GM18502 (cell line): ENCODE data around the gene DNAJB8.

Experiments
- ATAC-seq: cut with Tn5 transposase; IDR thresholded peaks from one replicate; pipeline ENCODE4 v1.9.1; 2021; ENCODE audit warnings: mild to moderate bottlenecking; ENCODE audit not compliant: unreplicated experiment, poor library complexity

Gene DNAJB8

DNA sequence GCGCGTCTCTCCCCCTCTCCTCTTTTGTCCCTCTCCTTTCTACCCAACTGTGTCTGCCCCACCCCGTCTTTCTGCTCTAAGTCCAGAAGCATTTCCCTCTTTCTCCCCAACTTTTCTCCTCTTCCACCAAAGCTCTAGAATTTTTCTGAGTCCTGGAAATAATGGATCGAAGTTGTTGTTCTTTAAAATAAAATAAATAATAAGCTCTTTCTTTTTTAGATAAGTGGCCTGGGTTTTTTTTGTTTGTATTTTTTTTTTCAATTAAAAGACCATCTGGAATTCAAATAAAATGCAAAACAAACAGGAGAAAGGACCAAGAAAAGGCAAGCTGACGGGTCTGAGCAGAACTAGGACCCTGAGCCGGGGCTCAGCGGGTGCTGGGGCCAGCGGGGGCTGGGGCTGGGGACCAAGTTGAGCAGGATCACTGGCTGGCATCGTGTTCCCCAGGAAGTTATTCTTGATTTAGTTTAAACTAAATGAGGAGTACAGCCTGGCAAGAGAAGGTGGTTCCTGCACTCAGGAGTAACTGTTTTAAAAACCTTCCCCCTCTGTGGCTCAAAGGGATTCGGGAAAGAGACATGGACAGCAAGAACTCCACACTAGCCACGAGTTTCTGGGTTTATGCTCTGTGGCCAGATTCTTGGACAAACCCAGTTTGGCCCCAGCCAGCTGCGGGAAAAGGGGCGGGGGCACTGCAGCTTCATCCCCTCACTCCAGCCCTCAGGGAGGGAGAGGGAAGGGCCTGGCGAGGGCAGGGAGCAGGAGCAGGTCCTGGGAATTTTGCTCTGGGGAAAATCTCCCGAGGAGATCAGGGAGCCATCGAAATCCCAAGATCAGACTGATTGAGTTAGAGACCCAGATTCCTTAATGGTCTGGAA is 18.0 kb upstream of the DNAJB8 start:
- ATAC-seq: no peak

DNA sequence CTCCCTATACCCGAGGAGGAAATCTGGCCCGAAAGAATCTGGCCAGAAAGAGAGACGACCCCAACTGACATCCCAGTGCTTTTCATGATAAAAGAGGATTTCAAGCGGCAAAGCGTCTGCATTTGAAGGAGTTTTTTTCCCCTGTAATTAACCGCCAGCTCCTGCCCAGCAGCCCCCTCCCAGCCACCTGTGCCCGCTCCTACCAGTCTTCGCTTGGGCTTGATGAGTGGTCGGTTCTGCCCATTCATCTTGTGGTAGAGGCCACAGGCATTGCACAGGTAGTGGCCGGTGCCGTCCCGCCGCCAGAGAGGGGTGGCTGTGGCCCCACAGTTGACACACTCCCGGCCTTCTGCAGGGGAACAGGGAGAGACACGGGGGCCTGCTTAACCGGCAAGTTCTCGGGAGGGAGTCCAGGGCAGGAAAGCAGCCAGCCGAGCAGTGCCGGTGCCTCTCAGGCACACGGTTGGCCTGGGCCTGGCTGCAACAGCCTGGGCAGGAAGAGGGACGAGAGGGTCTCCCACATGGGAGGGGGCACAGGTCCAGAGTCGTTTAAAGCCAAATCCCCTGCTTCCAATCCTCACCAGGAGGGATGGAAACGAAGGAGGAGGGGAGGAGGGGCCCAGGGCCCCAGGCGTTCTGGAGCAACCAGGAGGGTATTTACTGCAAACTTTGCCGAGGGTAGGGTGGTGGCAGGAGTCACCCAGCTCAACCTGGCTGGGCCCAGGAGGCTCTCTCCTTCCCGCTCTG is 17.1 kb upstream of the DNAJB8 start:
- no peak for ATAC-seq

GRCh38 chr3:128482666-128483656 is 16.3 kb upstream of the DNAJB8 start:
- no peak for ATAC-seq

DNA sequence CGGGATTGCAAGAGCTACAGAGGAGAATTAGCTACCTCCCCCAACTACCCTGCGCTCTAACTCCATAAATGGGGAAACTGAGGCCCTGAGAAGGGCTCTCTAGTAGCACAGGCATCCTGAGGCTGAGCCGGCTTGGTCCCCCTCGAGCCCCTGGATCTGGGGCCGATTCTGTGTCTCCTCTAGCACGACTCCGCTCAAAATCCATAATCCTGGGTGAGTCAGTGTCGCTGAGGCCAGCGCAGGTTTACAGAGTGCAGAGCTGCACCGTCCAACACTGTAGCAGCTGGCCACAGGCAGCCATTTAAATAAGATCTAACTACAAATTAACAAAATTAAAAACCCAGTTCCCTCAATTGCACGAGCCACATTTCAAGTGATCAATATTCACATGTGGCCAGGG is 15.5 kb upstream of the DNAJB8 start:
- no peak for ATAC-seq

- no peak for ATAC-seq
Observed at GRCh38 chr3:128481438-128481942, 14.8 kb upstream of the DNAJB8 start.

GRCh38 chr3:128480717-128481437 is 14.2 kb upstream of the DNAJB8 start:
- no peak for ATAC-seq

- ATAC-seq: no peak
Observed at GRCh38 chr3:128480278-128480677, 13.6 kb upstream of the DNAJB8 start.

- no peak for ATAC-seq
Observed at GRCh38 chr3:128479558-128480086, 12.9 kb upstream of the DNAJB8 start.

DNA sequence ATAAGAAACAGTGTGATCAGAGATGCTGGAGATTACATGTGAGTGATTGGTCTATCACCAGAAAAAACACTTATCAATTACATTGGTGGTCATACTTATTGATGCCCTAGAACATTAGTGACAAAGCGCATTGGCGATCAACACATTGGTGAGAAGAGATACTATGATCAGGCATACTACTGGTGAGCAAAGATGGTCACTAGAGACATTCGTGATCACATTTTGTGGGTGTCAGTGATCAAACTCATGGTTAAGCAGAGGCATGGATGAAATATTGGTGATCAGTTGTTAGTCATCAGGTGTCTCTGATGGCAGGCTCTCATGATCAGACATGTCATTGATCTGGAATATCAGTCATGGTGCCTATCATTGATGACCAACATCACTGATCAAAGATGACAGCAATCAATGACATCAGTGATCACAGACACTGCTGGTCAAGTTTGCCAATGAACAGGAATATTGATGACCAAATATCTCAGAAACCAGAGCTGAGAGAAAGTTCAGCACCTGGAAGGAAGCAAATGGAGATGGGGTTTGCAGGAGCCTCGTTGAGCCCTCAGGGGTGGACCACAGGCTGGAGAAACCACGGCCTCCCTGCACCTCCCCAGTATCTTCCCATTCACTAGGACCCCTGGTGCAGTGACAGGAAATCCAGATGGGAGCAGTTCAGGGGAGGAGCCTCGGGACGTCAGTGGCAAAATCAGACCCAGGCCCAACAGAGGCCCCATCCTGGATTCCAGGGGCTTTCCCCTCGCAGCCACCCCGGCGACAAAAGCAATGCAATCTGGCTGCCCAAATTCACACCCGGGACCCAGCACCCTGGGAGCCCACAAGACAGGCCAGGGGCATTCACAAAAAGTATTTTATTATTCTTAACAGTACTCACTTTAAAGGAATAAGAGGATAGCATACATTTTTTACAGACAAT is 12.2 kb upstream of the DNAJB8 start:
- ATAC-seq: no peak

DNA sequence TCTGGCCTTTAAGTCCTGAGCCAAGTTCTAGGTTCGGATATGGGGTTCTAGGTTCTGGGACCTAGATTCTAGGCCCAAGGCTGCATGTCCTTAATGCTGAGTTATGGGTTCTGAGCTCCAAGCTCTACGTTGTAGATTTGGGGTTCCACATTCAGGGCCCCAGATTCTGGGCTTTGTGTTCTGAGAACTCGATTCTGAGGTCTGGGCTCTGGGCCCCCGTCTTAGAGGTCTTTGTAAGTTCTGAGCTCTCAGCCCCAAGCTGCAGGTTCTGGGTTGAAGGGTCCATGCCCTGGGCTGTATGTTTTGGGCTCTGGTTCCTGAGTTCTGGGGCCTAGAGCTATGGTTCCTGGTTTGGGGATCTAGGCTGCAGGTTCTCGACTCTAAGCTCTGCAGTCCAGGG is 10.0 kb upstream of the DNAJB8 start:
- ATAC-seq: no peak

- ATAC-seq: no peak
Observed at GRCh38 chr3:128475355-128475754, 8.7 kb upstream of the DNAJB8 start.

GRCh38 chr3:128473737-128474136 is 7.0 kb upstream of the DNAJB8 start:
- ATAC-seq: no peak

DNA sequence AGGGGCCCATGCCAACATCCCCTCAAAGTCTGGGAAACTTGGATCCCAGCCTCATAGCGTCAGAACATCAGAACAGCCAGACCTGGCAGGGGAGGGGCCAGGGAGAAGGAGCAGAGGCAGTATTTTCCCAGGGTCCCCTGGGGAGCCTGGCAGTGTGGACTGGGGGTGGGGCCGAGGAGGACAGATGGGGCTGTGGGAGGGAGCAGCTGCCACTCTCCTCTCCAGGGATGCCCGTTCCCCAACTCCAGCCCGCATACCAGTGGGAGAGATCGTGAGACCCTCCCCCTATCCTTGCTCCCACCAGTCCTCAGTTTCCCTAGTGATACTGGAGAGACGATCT is 6.5 kb upstream of the DNAJB8 start:
- ATAC-seq: no peak

- ATAC-seq: no peak
Observed at GRCh38 chr3:128472449-128473179, 5.9 kb upstream of the DNAJB8 start.

DNA sequence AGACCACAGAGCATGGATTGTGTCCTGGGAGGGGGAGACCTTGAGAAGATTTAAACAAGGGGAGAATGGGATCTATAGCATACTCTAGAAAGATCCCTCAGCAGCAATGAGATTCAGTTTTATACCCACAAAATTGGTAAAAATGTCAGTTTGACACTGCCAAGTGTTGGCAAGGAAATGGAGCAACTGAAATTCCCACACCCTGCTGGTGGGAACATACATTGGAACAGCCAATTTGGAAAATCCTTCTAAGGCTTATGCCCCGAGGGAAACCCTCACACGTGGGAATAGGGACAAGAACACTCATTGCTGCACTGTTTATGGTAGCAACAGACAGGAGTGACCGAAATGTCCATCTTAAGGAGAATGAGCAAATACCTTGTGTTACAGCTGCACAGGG is 5.0 kb upstream of the DNAJB8 start:
- ATAC-seq: no peak

DNA sequence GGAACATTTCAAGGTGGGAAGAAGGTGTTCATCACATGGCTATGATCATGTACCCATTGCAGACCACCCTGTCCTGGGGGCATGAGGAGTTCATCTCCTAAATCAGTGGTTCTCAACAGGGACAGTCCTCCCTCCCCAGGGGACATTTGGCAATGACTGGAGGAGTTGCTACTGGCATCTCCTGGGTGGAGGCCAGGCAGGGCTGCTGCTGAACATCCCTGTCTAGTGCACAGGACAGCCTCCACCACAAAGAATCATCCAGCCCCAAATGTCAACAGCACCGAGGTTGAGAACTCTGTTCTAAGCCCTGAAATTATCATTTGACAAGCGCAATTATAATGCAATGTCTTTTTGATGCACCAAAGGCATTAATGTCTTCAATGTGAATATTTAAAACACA is 4.4 kb upstream of the DNAJB8 start:
- no peak for ATAC-seq

- ATAC-seq: no peak
Observed at GRCh38 chr3:128470134-128470899, 3.6 kb upstream of the DNAJB8 start.
